CD4-positive, alpha-beta T cell treated with Interleukin-21 for 1 hour (primary cell): ENCODE data around the gene OTUD7B.
A peak's percentile ranks its signal among the peaks of the same experiment; 100 is the strongest.

Experiments
- DNase-seq: peaks from one replicate; pipeline ENCODE4 v3.0.0-alpha.2; 2020

OTUD7B gene

GRCh38 chr1:149915429-149916192, 94.9 kb downstream of the OTUD7B start:
- no peak for DNase-seq

- DNase-seq: no peak
Observed at GRCh38 chr1:149914545-149914944, 96.0 kb downstream of the OTUD7B start.

DNA sequence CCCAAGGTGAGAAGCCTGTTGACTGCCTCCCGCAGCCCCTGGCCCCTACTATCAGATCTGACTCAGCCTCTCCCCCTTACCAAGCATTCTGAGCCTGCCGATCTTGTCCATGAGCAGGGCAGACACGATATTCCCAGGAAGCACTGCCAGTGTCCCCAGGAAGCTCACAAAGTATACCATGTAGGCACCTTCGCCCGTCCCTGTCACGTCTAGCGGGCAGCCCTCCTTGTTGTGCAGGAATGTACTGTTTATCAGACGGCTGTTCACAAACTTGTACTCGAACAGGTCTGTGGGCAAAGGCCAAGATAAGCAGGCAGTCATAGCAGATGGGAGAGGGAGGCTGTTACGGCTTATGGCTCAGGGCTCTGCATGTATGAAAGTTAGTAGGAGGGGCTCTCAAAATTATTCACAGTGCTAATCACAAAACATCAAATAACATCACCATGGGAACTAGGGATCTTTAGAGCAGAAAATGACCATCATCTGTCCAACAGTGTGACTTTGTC, 103.9 kb downstream of the OTUD7B start:
- DNase-seq: no peak

DNA sequence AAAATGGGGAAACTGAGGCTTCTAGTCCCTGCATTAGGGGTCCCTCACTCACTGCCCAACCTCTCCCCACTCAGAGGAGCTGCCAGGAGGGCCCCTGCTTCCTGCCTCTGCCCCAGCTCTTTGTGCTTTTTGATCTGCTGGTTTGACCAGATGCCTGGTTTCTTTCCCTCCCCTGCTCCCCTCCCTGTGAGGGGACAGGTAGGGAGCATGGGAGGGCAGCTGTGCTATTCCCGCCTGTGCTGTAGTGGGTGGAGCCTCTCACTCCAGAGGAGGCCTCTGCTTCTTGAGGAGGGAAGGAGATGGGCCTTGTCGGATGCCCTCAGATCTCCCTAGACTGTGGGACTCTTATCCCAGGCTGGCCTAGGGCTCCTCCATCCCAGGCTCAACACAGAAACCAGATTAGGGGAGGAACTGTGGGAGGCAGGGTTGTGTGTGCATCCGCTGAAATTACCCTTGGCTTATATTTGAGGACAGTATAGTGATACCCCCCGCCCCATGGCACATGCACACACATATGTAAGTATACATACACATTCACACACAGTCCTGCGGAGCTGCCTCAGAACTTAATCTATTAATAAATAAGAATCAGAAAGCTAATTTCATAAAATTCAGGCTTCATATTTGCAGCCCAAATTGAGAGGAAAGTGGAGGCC, 106.6 kb downstream of the OTUD7B start:
- no peak for DNase-seq

GRCh38 chr1:149899460-149900284, 110.9 kb downstream of the OTUD7B start, which contains the start of gene BOLA1:
Gene BOLA1 (plus strand): TSS chr1:149899568. CDS start chr1:149900060, 492 bp downstream.
- DNase-seq: peak; percentile 85

GRCh38 chr1:149896575-149896974, 114.0 kb downstream of the OTUD7B start:
- DNase-seq: no peak

DNA sequence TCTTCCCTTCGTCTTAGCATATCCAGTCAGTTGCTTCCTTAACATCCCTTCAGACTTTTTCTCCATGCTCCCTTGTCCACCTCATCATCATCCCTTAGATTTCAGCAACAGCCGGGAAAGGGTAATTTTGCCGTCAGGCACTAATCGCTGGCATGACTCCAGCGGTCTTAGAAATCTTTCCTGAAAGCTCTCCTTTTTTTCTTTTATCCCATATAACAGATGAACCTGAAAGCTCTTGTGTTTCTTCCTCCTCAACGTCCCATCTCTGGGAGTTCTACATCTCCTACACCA, 121.6 kb downstream of the OTUD7B start:
- DNase-seq: no peak

- DNase-seq: peak; percentile 88
Observed at GRCh38 chr1:149888247-149888998, 122.1 kb downstream of the OTUD7B start.
